CD4-positive, alpha-beta T cell (primary cell): ENCODE measurements around the gene XPR1. TPM values are rescaled to one million over a fixed set of nuclear protein-coding genes. Genes with fewer than 3 reads are reported as not detected.

Source experiments
- ATAC-seq: fragments of 200-7000 bp; cut with Tn5 transposase; one replicate; pipeline ENCODE4 v1.10.0; 2022; ENCODE audit warnings: mild to moderate bottlenecking; ENCODE audit not compliant: poor library complexity
- CTCF ChIA-PET: fragments of 350-600 bp; sonication (Branson Sonifier 250); formaldehyde crosslinking; loops from one replicate; lab custom pipeline; 2021; ENCODE audit warnings: antibody characterized with exemption, inconsistent platforms; lab: Charles Lee
- POLR2A ChIA-PET: fragments of 350-600 bp; sonication (Branson Sonifier 250); formaldehyde crosslinking; loops from one replicate; lab custom pipeline; 2021; ENCODE audit warnings: antibody characterized with exemption, inconsistent platforms; lab: Charles Lee
- DNase-seq, 14 experiments: peaks; one replicate each; pipeline ENCODE4 v3.0.0-alpha.2; 2013 to 2020; ENCODE audit warnings: mixed read lengths in 2 of 14
- H3K27ac ChIP-seq, 2 donors: one replicate each; pipeline versions ENCODE4 v1.5.1 to v1.7.0; 2013; ENCODE audit warnings: low read length in 2 of 2, low read depth in 1 of 2, mild to moderate bottlenecking in 1 of 2
- H3K27me3 ChIP-seq, 2 experiments: 1 replicate in 1 of 2; 2 replicates in 1 of 2; pipeline versions ENCODE4 v1.6.1 to v1.7.0; 2013; ENCODE audit warnings: low read length in 2 of 2, control low read depth in 1 of 2, mild to moderate bottlenecking in 1 of 2, moderate library complexity in 1 of 2; ENCODE audit not compliant: insufficient read depth in 2 of 2, control insufficient read depth in 1 of 2
- H3K36me3 ChIP-seq: one replicate; pipeline ENCODE4 v1.6.1; 2013; ENCODE audit warnings: low read length, control low read depth; ENCODE audit not compliant: insufficient read depth
- H3K4me1 ChIP-seq: one replicate; pipeline ENCODE4 v1.6.1; 2013; ENCODE audit warnings: low read length, control low read depth; ENCODE audit not compliant: insufficient read depth
- H3K4me3 ChIP-seq: one replicate; pipeline ENCODE4 v1.5.1; 2013; ENCODE audit warnings: mild to moderate bottlenecking, low read length, moderate library complexity
- H3K9me3 ChIP-seq, 2 experiments: 1 replicate in 1 of 2; 2 replicates in 1 of 2; pipeline versions ENCODE4 v1.6.1 to v1.7.0; 2013; ENCODE audit warnings: low read length in 2 of 2, mild to moderate bottlenecking in 2 of 2, control low read depth in 1 of 2, moderate library complexity in 1 of 2; ENCODE audit not compliant: control insufficient read depth in 1 of 2, insufficient read depth in 1 of 2
- H3K27ac Mint-ChIP-seq: one replicate; pipeline ENCODE4 v1.8.0; 2020; ENCODE audit warnings: mixed read lengths
- H3K27me3 Mint-ChIP-seq: one replicate; pipeline ENCODE4 v1.8.0; 2021; ENCODE audit warnings: mixed read lengths
- H3K36me3 Mint-ChIP-seq: one replicate; pipeline ENCODE4 v1.8.0; 2021; ENCODE audit warnings: low read depth, mixed read lengths
- H3K4me1 Mint-ChIP-seq: one replicate; pipeline ENCODE4 v1.8.0; 2021; ENCODE audit warnings: low read depth, mixed read lengths
- H3K4me3 Mint-ChIP-seq: one replicate; pipeline ENCODE4 v1.8.0; 2020; ENCODE audit warnings: mild to moderate bottlenecking, mixed read lengths
- H3K9me3 Mint-ChIP-seq: one replicate; pipeline ENCODE4 v1.8.0; 2020; ENCODE audit warnings: mixed read lengths
- CTCF ChIP-seq: fragments of 200-600 bp; IDR thresholded peaks from one replicate; pipeline ENCODE4 v1.8.0; 2022; ENCODE audit warnings: antibody characterized with exemption, mild to moderate bottlenecking
- intact Hi-C, 2 experiments: fragments of 100-400 bp; cut with DNase I in 1 of 2; cut with micrococcal nuclease in 1 of 2; formaldehyde crosslinking; loops; one replicate each; pipeline versions ENCODE4 v1.15.1 to v1.9.0; 2023 to 2025; cut with DNase I, micrococcal nuclease
- total RNA-seq, 174 experiments: library from RNA in 2 of 174; stranded (reverse) in 2 of 174; gene quantifications; one replicate each; pipeline ENCODE4 v1.2.3 and lab custom pipeline; 2021 to 2026

Gene XPR1
- total RNA-seq, 2 experiments from 2014 or later = 13.7 TPM

- H3K9me3 Mint-ChIP-seq = peaks cover 23% of the 10 kb centered on the region
Observed at GRCh38 chr1:180693564-180694244, 61.9 kb downstream of the XPR1 start.

GRCh38 chr1:180695282-180695681 lies 63.5 kb downstream of the XPR1 start:
- DNase-seq (no peak), ATAC-seq (no peak)
- H3K9me3 ChIP-seq = peaks cover 5 to 27% of the 10 kb centered on the region in 2 experiments
- Mint-ChIP-seq H3K36me3 (peaks cover 60% of the 10 kb centered on the region), H3K27ac (no peak overlapping the region), H3K4me1 (peaks cover 31% of the 10 kb centered on the region), H3K4me3 (no peak overlapping the region), H3K27me3 (no peaks in the 10 kb centered on the region), H3K9me3 (peaks cover 25% of the 10 kb centered on the region)
- no peak for TF ChIP-seq CTCF
- no peaks in the 10 kb centered on the region for H3K36me3 ChIP-seq
- intact Hi-C loops = no loop called here
- no peaks in the 10 kb centered on the region for H3K4me1 ChIP-seq
- H3K4me3 ChIP-seq = no peak overlapping the region
- no peak overlapping the region for H3K27ac ChIP-seq
- ChIA-PET CTCF (no interaction called here), POLR2A (no interaction called here)
- H3K27me3 ChIP-seq = no peaks in the 10 kb centered on the region

More at GRCh38 chr1:180693564-180694244, 61.9 kb downstream of the XPR1 start:
- CTCF ChIA-PET = no interaction called here
- no peaks in the 10 kb centered on the region for H3K27me3 ChIP-seq
- no peak overlapping the region for H3K27ac ChIP-seq
- no peaks in the 10 kb centered on the region for H3K4me1 ChIP-seq
- H3K9me3 ChIP-seq = peaks cover 5 to 25% of the 10 kb centered on the region in 2 experiments
- H3K4me3 ChIP-seq = no peak overlapping the region
- no peaks in the 10 kb centered on the region for H3K36me3 ChIP-seq
- no peak overlapping the region for H3K27ac Mint-ChIP-seq
- ATAC-seq (no peak), DNase-seq (no peak)
- no peak for TF ChIP-seq CTCF
- peaks cover 31% of the 10 kb centered on the region for H3K4me1 Mint-ChIP-seq
- H3K36me3 Mint-ChIP-seq = peaks cover 57% of the 10 kb centered on the region
- POLR2A ChIA-PET = no interaction called here
- H3K4me3 Mint-ChIP-seq = no peak overlapping the region
- no peaks in the 10 kb centered on the region for H3K27me3 Mint-ChIP-seq
- intact Hi-C loops = no loop called here

- no peak for DNase-seq
Observed at GRCh38 chr1:180696361-180696760, 64.5 kb downstream of the XPR1 start.

More at GRCh38 chr1:180696361-180696760, 64.5 kb downstream of the XPR1 start:
- H3K36me3 Mint-ChIP-seq = peaks cover 60% of the 10 kb centered on the region
- no peaks in the 10 kb centered on the region for H3K27me3 Mint-ChIP-seq
- no peak overlapping the region for H3K4me3 ChIP-seq
- no peak overlapping the region for H3K4me3 Mint-ChIP-seq
- H3K9me3 ChIP-seq = peaks cover 5 to 27% of the 10 kb centered on the region in 2 experiments
- H3K4me1 Mint-ChIP-seq = peaks cover 23% of the 10 kb centered on the region
- ChIA-PET CTCF (no interaction called here), POLR2A (no interaction called here)
- H3K27ac ChIP-seq = no peak overlapping the region
- no peaks in the 10 kb centered on the region for H3K36me3 ChIP-seq
- no peaks in the 10 kb centered on the region for H3K4me1 ChIP-seq
- H3K9me3 Mint-ChIP-seq = peaks cover 25% of the 10 kb centered on the region
- no peak for TF ChIP-seq CTCF
- intact Hi-C loops = no loop called here
- no peaks in the 10 kb centered on the region for H3K27me3 ChIP-seq
- no peak for ATAC-seq
- H3K27ac Mint-ChIP-seq = no peak overlapping the region
